ENCODE results near the gene GALNT9. TPM values are rescaled to one million over a fixed set of nuclear protein-coding genes. Genes with fewer than 3 reads are reported as not detected.

The GALNT9 gene
- total and polyA plus RNA-seq, 10 donors: 0.20 to 2.4 (median 0.84) TPM

- H3K27ac ChIP-seq: no peak overlapping the region
- H3K9me3 ChIP-seq: no peaks in the 10 kb centered on the region
- peak; percentile 44 for DNase-seq
- peaks cover 0 to 58% (median 24%) of the 10 kb centered on the region in 7 donors for H3K27me3 ChIP-seq (replicated peaks in 1 of 7)
- no peaks in the 10 kb centered on the region for H3K36me3 ChIP-seq
- TF ChIP-seq POLR2AphosphoS5 (IDR thresholded peaks at IDR 0.05) (no peak), POLR2A (IDR thresholded peaks at IDR 0.05) (no peak)
- no peak overlapping the region for H3K4me3 ChIP-seq
- H3K4me1 ChIP-seq: peaks cover 0 to 5% (median 0%) of the 10 kb centered on the region in 6 donors
- intact Hi-C loops (cut with DNase I; ENCODE audit: low total_unique reads): no loop called here
- 62 to 73% (median 70%) methylated on average over 34 to 42 of the region's 42 CpGs for WGBS, 5 donors
Observed at GRCh38 chr12:132352896-132353800, 23.8 kb upstream of the GALNT9 start.

- no peaks in the 10 kb centered on the region for H3K9me3 ChIP-seq
- peaks cover 0 to under 1% (median 0%) of the 10 kb centered on the region in 6 donors for H3K4me1 ChIP-seq
- 68 to 86% (median 79%) methylated on average over 15 to 24 of the region's 24 CpGs for WGBS, 5 donors
- peaks cover 0 to 70% (median 24%) of the 10 kb centered on the region in 7 donors for H3K27me3 ChIP-seq (replicated peaks in 1 of 7)
- H3K36me3 ChIP-seq: no peaks in the 10 kb centered on the region
- H3K27ac ChIP-seq: no peak overlapping the region
- TF ChIP-seq, protein P1, sequence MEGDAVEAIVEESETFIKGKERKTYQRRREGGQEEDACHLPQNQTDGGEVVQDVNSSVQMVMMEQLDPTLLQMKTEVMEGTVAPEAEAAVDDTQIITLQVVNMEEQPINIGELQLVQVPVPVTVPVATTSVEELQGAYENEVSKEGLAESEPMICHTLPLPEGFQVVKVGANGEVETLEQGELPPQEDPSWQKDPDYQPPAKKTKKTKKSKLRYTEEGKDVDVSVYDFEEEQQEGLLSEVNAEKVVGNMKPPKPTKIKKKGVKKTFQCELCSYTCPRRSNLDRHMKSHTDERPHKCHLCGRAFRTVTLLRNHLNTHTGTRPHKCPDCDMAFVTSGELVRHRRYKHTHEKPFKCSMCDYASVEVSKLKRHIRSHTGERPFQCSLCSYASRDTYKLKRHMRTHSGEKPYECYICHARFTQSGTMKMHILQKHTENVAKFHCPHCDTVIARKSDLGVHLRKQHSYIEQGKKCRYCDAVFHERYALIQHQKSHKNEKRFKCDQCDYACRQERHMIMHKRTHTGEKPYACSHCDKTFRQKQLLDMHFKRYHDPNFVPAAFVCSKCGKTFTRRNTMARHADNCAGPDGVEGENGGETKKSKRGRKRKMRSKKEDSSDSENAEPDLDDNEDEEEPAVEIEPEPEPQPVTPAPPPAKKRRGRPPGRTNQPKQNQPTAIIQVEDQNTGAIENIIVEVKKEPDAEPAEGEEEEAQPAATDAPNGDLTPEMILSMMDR (IDR thresholded peaks at IDR 0.05 in 8 of 11, conservative IDR thresholded peaks at IDR 0.05 in 3 of 11): no peak
- TF ChIP-seq POLR2A (IDR thresholded peaks at IDR 0.05) (no peak), POLR2AphosphoS5 (IDR thresholded peaks at IDR 0.05) (no peak)
- no peak overlapping the region for H3K4me3 ChIP-seq
- no peak for DNase-seq
- intact Hi-C loops (cut with DNase I; ENCODE audit: low total_unique reads): no loop called here
Observed at GRCh38 chr12:132351751-132352495, 22.5 kb upstream of the GALNT9 start.

GRCh38 chr12:132349501-132350131 is 20.2 kb upstream of the GALNT9 start:
- Histone ChIP-seq H3K4me3 (no peak overlapping the region), H3K27ac (no peak overlapping the region), H3K36me3 (no peaks in the 10 kb centered on the region), H3K4me1 (no peaks in the 10 kb centered on the region), H3K9me3 (no peaks in the 10 kb centered on the region), H3K27me3 (replicated peaks in 1 of 7) (peaks cover 0 to 65% (median 12%) of the 10 kb centered on the region in 7 donors)
- no peak for TF ChIP-seq POLR2A (IDR thresholded peaks at IDR 0.05)
- TF ChIP-seq POLR2AphosphoS5 (IDR thresholded peaks at IDR 0.05): no peak
- TF ChIP-seq, protein P1 (IDR thresholded peaks at IDR 0.05 in 8 of 11, conservative IDR thresholded peaks at IDR 0.05 in 3 of 11): no peak
- DNase-seq: no peak
- 44 to 85% (median 77%) methylated on average over 1 of the region's 1 CpG for whole genome bisulfite sequencing, 5 donors
- intact Hi-C loops (cut with DNase I; ENCODE audit: low total_unique reads): no loop called here

GRCh38 chr12:132348176-132348575 is 18.8 kb upstream of the GALNT9 start:
- no peak for DNase-seq

More at GRCh38 chr12:132348176-132348575, 18.8 kb upstream of the GALNT9 start:
- Histone ChIP-seq H3K9me3 (no peaks in the 10 kb centered on the region), H3K4me1 (no peaks in the 10 kb centered on the region), H3K36me3 (no peaks in the 10 kb centered on the region), H3K4me3 (no peak overlapping the region), H3K27me3 (replicated peaks in 1 of 7) (peaks cover 0 to 61% (median 0%) of the 10 kb centered on the region in 7 donors), H3K27ac (no peak overlapping the region)
- TF ChIP-seq POLR2A (IDR thresholded peaks at IDR 0.05) (no peak), POLR2AphosphoS5 (IDR thresholded peaks at IDR 0.05) (no peak)
- TF ChIP-seq, protein P1 (IDR thresholded peaks at IDR 0.05 in 8 of 11, conservative IDR thresholded peaks at IDR 0.05 in 3 of 11): no peak
- 85 to 91% (median 88%) methylated on average over 14 of the region's 14 CpGs for WGBS, 5 donors
- intact Hi-C loops (cut with DNase I; ENCODE audit: low total_unique reads): no loop called here
